ENCODE data around the gene PDE4A. TPM values are rescaled to one million over a fixed set of nuclear protein-coding genes. Genes with fewer than 3 reads are reported as not detected.
"Not testable (repeated sequence)": the region's sequence is repeated elsewhere in the genome, so short reads cannot be mapped to it uniquely, and the experiment has no call there.

PDE4A gene
- total RNA-seq (ENCODE audit: insufficient read depth, low replicate concordance) = 4.3 TPM

- DNase-seq (ENCODE audit: low spot score) = no peak
Measured at GRCh38 chr19:10420444-10421239, at the start of gene PDE4A. PDE4A (plus strand) TSS chr19:10420538; CDS start chr19:10420765, 227 bp downstream.

DNA sequence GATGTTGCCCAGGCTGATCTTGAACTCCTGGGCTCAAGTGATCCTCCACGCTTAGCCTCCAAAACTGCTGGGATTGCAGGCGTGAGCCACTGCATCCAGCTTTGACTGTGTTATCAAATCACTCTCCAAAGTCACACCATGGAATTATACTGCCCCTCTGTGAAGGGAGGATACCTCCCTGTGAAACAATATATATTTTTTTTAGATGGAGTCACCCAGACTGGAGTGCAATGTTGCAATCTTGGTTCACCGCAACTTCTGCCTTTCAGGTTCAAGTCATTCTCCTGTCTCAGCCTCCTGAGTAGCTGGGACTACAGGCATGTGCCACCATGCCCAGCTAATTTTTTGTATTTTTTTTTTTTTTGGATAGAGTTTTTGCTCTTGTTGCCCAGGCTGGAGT lies 47.6 kb upstream of the PDE4A start:
- no peak for DNase-seq (ENCODE audit: low spot score)

DNA sequence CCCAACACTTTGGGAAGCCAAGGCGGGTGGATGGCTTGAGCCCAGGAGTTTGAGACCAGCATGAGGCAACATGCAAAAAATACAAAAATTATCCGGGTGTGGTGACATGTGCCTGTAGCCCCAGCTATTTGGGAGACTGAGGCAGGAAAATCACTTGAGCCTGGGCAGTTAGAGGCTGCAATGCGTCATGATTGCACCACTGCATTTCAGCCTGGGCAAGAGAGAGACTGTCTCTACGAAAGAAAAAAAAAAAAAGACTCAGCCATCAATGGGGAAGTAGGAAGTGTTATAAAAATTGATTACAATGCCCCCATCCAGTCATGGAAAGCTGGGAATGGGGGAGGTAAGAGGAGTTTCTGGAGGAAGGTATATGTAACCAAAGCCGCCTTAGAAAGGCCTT lies 45.4 kb upstream of the PDE4A start:
- no peak for DNase-seq (ENCODE audit: low spot score)

GRCh38 chr19:10377140-10377640 lies 43.1 kb upstream of the PDE4A start:
- DNase-seq (ENCODE audit: low spot score) = not testable (repeated sequence)

- no peak for DNase-seq (ENCODE audit: low spot score)
Measured at GRCh38 chr19:10378124-10378523, 42.2 kb upstream of the PDE4A start.

- no peak for DNase-seq (ENCODE audit: low spot score)
Measured at GRCh38 chr19:10379880-10380312, 40.4 kb upstream of the PDE4A start.

DNA sequence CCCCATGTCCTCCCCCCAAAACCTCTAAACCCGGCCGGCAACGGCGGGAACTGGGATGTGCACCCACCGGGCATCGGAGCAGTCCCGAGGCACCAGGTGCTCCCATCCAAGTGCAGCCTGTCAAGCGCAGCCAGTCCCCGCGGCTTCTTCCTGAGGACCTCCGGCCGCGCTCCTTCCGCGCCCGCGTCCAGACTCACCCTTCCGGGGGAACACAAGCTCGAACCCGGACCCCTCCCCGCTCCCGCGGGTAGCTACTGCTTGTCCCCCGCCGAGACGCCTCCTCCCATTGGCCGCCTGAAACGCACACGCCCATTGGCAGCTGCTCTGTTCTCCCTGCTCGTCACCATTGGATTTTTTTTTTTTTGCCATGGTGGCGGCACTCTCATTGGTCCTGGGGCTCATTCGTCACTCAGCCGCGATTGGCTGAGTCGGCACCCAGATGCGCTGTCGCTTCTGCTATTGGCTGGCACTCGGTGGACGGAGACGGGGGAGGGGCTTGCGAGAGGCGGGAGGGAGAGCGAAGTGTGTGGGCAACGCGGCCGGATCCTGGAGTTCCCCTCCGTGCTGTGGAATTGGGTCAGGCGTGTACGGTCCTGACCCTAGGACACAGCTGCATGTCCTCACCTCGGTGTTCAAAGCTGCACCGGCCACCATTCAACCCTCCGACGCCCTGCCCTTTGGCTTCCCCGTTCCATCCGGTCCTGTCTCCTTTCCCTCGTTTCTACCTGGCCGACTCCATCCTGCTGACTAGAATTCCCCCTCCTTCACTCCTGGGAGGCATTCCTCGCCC lies 39.8 kb upstream of the PDE4A start, which contains the start of gene TYK2:
TSS of gene TYK2 (minus strand) at position 260 of the 790 bp plus-strand sequence. CDS start 2,166 bp downstream, outside the sequence.
- peak; percentile 100 for DNase-seq (ENCODE audit: low spot score)

GRCh38 chr19:10383223-10383499 lies 37.2 kb upstream of the PDE4A start:
- not testable (repeated sequence) for DNase-seq (ENCODE audit: low spot score)

DNA sequence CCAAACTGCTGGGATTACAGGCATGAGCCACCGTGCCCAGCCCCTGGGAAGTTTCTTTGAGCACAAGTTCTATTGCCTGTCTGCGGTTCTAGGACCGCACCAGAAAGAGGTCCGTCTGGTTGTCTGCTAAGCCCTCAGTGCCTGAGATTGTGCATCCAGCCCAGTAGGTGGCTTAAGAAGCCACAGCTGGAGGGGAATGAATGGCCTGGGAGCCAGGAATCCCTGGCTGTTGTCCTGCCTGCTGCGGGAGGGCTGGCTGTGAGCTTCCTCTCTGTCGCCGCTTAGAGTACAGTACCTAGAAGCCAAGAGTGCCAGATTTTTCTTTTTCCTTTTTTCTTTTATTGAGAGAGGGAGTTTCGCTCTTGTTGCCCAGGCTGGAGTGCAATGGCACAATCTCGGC lies 35.8 kb upstream of the PDE4A start:
- DNase-seq (ENCODE audit: low spot score) = no peak

DNA sequence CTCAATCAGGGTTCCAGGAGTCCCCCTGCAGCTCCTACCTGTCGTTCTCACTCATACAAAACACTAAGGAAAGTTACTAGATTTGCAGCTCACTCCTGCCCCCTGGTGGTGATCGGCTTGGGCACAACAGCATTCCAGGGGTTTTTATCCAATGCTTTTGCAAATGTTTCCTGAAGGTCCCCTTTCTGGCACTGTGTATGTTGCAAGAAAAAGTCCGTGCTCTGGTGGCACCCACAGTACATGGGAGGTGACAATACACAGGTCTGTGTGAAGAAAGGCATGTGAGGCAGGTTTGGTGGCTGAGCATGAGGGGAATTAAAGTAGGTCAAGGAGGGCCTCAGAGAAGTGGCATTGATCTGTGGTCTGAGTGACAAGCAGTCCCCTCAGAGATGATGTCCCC lies 31.4 kb upstream of the PDE4A start:
- peak; percentile 83 for DNase-seq (ENCODE audit: low spot score)

DNA sequence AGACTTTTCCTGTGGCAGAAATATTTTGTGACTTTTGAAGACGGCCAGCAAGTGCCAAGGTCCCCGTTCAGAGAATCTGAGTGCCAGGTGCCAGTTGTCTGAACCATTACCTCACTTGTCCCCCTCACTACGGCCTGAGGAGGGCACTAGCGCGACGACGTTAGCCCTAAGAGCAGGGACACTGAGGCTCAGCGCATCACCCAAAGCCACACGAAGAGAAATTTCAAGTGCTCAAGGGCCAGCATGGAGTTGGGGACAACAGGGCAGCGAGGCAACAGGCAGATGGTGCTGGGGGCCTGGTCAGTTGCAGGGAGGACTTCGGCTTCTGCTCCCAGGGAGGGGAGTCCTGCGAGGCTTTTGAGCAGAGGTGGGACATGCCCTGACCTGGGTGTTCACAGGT lies 30.5 kb upstream of the PDE4A start:
- no peak for DNase-seq (ENCODE audit: low spot score)

DNA sequence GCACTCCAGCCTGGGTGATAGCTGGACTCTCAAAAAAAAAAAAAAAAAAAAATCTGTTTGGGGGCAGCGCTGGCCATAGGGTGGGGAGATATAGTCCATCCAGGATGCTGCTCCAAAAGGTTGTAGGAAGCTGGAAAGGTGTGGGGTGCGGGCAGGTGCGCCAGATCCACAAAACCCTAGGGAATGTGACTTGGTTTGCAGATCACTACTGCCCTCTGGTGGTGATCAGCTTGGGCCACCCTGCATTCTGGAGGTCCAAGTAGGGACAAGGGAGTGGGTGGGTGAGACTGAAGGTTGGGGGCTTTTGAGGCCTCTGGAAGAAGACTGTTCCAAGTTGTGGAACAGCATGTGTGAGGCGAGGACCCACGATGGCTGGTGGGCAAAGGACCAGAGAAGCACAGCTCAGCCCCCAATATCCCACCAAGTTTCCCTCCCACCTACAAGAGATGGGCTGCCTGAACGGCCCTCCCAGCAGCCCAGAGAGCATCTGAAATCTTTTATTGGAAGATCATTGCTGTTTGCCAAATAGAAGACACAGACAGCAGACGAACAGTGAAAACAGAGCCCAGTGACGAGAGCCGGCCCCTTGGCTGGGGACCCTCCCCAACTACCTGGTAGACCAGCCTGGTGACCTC lies 29.6 kb upstream of the PDE4A start:
- peak; percentile 53 for DNase-seq (ENCODE audit: low spot score)

- DNase-seq (ENCODE audit: low spot score) = no peak
Measured at GRCh38 chr19:10392120-10392519, 28.2 kb upstream of the PDE4A start.

DNA sequence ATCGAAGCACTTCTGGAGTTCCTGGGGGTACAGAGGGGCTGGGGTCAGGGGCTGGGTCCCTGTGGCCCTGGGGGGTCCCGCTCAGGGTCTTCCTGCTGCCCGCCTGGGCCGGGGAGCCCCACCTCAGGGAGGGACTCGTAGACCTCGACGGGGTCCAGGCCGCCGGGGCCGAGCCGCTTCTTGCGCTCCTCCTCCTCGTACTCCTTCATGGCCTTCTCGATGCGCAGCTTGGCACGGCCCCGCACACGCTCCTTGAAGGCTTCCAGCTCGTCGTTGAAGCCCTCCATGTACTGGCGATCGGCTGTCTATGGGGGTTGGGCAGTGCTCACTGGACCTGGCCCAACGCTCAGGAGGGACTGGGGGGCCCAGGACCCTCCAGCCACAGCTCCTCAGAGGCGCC lies 27.2 kb upstream of the PDE4A start:
- no peak for DNase-seq (ENCODE audit: low spot score)

DNA sequence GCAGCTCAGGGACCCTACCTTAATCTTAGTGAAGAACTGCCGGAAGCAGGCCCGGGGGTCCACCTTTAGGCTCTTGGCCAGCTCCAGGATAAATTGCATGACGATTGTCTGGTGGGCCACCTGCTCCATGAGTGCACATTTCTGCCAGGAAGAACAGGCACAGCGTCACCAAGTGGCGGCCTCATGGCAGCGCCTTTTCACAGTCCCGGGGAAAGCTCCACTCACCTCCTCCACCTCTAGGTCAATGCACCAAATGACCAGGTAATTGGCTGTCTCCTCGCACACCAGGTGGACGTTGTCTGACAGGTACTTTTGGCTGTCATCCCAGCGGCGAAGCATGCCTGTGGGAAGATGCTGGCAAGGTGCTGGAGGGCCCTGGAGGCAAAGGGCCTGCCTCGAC lies 25.3 kb upstream of the PDE4A start:
- DNase-seq (ENCODE audit: low spot score) = no peak

GRCh38 chr19:10395436-10395835 lies 24.9 kb upstream of the PDE4A start:
- no peak for DNase-seq (ENCODE audit: low spot score)

GRCh38 chr19:10395917-10396316 lies 24.4 kb upstream of the PDE4A start:
- DNase-seq (ENCODE audit: low spot score) = no peak

DNA sequence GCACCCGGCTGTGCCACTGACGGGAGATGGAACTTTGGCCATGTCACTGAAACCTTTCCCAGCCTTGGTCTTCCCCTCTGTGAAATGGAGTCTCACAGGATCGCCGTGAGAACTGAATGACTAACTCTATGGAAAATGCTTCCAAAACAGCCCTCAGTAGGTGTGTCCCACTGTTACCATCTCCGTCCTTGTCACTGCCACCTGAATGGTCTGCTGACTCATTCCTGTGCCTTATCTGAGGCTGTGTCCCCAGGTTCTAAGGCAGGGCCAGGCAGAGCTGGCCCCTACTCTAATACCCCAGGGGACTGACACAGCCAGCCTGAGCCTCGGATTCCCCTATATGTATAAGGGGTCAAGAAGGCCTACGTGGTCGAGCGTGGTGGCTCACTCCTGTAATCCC lies 21.5 kb upstream of the PDE4A start:
- no peak for DNase-seq (ENCODE audit: low spot score)

DNA sequence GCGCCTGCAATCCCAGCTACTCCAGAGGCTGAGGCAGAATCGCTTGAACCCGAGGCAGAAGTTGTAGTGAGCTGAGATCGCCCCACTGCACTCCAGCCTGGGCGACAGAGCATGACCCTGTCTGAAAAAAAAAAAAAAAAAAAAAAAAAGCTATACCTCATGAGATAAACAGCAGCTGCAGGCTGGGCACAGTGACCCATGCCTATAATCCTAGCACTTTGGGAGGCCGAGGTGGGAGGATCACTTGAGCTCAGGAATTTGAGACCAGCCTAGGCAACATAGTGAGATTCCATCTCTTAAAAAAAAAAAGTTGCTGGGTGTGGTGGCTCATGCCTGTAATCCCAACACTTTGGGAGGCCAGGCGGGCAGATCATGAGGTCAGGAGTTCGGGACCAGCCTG lies 21.0 kb upstream of the PDE4A start:
- DNase-seq (ENCODE audit: low spot score) = not testable (repeated sequence)

DNA sequence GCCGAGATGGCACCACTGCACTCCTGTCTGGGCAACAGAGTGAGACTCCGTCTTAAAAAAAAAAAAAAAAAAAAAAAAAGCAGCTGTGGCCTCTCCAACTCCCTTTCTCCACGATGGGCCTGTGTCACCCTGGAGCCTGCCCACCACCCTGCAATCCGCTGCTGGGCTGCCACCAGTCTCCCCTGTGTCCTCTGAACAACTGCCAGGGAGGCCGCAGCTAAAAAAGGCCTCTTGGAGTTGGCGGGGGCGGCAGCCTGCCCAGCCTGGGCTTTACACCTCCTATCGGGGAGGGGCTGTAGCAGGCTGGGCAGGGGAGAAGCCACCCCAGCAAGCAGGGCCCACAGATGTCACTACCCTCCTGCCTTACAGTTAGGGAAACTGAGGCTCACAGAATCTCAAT lies 20.5 kb upstream of the PDE4A start:
- no peak for DNase-seq (ENCODE audit: low spot score)

- DNase-seq (ENCODE audit: low spot score) = peak; percentile 49
Measured at GRCh38 chr19:10402441-10403038, 17.8 kb upstream of the PDE4A start.

Data from umbilical cord (tissue), 2 donors.